K562 (cell line): ENCODE results near the gene ADI1.

Experiments
- ELF4 ChIP-seq: fragments of 450-650 bp; formaldehyde crosslinking; IDR thresholded peaks from 2 replicates; pipeline ENCODE4 v1.4.0; 2022; ENCODE audit warnings: missing genetic modification characterization
- MXD1 ChIP-seq: fragments of 250-450 bp; sonication (Bioruptor Pico); IDR thresholded peaks from 2 replicates; pipeline ENCODE4 v1.8.0; 2021; ENCODE audit warnings: borderline replicate concordance, mild to moderate bottlenecking, moderate library complexity; ENCODE audit not compliant: poor library complexity, severe bottlenecking
- NBN ChIP-seq: fragments of 450-650 bp; IDR thresholded peaks from 2 replicates; pipeline ENCODE4 v1.6.1; 2016; ENCODE audit warnings: low read depth, mild to moderate bottlenecking
- PATZ1 ChIP-seq: fragments of 250-450 bp; sonication (Bioruptor Pico); IDR thresholded peaks from 2 replicates; pipeline ENCODE4 v1.5.0; 2020; ENCODE audit warnings: mild to moderate bottlenecking, borderline replicate concordance
- PHB ChIP-seq: fragments of 250-450 bp; sonication (Bioruptor Pico); IDR thresholded peaks from 2 replicates; pipeline ENCODE4 v1.5.0; 2021
- PTTG1 ChIP-seq: fragments of 450-650 bp; IDR thresholded peaks from 2 replicates; pipeline ENCODE4 v1.6.1; 2016; ENCODE audit warnings: low read depth, mild to moderate bottlenecking, missing genetic modification characterization, missing compliant biosample characterization
- SETDB1 ChIP-seq: IDR thresholded peaks from one replicate; pipeline ENCODE4 v1.6.1; 2012; ENCODE audit warnings: low read length, control low read depth, inconsistent platforms
- TAF1 ChIP-seq: IDR thresholded peaks from 2 replicates; pipeline ENCODE4 v1.6.1; 2011; ENCODE audit warnings: mild to moderate bottlenecking, low read length, moderate library complexity; ENCODE audit not compliant: insufficient read depth, control insufficient read depth, severe bottlenecking; ENCODE audit errors: extremely low read depth
- TF ChIP-seq, protein P1 (sequence below), 3 experiments: IDR thresholded peaks in 2 of 3; conservative IDR thresholded peaks in 1 of 3; 2 replicates each; pipeline ENCODE4 v1.5.1; 2011 to 2012; ENCODE audit warnings: low read length in 3 of 3, mild to moderate bottlenecking in 3 of 3, control low read depth in 2 of 3, improper control_type of control experiment in 1 of 3, inconsistent platforms in 1 of 3, low read depth in 1 of 3, mixed read lengths in 1 of 3, moderate library complexity in 1 of 3; ENCODE audit not compliant: insufficient read depth in 2 of 3

GRCh38 chr2:3465328-3465727 lies 54.0 kb downstream of the ADI1 start:
- TF ChIP-seq SETDB1, result no peak
- no peak for TF ChIP-seq PHB (CRISPR knock-in tag)
- no peak for TF ChIP-seq NBN
- TF ChIP-seq, protein P1, sequence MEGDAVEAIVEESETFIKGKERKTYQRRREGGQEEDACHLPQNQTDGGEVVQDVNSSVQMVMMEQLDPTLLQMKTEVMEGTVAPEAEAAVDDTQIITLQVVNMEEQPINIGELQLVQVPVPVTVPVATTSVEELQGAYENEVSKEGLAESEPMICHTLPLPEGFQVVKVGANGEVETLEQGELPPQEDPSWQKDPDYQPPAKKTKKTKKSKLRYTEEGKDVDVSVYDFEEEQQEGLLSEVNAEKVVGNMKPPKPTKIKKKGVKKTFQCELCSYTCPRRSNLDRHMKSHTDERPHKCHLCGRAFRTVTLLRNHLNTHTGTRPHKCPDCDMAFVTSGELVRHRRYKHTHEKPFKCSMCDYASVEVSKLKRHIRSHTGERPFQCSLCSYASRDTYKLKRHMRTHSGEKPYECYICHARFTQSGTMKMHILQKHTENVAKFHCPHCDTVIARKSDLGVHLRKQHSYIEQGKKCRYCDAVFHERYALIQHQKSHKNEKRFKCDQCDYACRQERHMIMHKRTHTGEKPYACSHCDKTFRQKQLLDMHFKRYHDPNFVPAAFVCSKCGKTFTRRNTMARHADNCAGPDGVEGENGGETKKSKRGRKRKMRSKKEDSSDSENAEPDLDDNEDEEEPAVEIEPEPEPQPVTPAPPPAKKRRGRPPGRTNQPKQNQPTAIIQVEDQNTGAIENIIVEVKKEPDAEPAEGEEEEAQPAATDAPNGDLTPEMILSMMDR (IDR thresholded peaks at IDR 0.05 in 2 of 3, conservative IDR thresholded peaks at IDR 0.05 in 1 of 3; ENCODE audit: insufficient read depth in 2 of 3, low read depth in 1 of 3, low read length in 3 of 3), result no peak
- no peak for TF ChIP-seq ELF4
- TF ChIP-seq PTTG1 (tag), result no peak
- no peak for TF ChIP-seq TAF1
- TF ChIP-seq MXD1 (CRISPR knock-in tag), result no peak
- no peak for TF ChIP-seq PATZ1 (CRISPR knock-in tag)
